Stimulated activated CD4-positive, alpha-beta T cell treated with anti-CD3 and anti-CD28 coated beads, Interleukin-12 subunit alpha, Interleukin-12 subunit beta, amount 100 ng/mL, for 48 hours (primary cell): ENCODE results near the gene SFT2D2.

Source experiments
- DNase-seq, 3 donors: peaks; one replicate each; pipeline ENCODE4 v3.0.0-alpha.2; 2020; ENCODE audit warnings: low read depth in 2 of 3, low spot score in 1 of 3

Gene SFT2D2

DNA sequence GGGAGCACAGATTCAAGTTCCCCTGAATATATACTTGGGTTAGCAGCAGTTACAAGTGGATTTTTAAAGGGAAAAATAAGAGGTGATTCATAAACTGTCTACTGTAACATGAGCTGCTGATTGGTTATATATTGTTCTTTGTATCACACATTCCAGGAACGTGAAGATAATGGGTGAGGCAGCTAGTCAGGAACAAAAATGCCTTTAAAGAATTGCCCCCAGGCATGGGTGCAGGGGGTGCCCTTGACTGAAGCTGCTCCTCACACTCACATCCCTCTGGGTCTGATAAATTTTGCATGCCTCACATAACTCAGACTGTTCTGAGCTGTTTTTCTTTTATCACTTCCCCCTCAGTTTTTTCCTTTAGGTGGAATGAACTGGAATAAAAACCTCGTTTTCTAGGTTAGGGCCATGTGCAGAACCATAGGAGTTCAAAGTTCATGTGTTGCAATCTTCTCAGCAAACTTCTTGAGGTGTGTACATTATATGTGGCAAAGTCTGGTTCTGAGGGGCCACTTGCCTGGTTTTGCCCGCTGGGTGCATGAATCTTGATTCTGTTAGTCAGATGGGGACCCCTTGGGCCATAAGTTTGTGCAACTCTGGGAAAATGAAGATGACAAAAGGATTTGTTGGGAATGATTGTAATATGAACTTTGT, 76.0 kb downstream of the SFT2D2 start:
- no peak for DNase-seq
